Lower leg skin (tissue), 3 donors: Measurements from ENCODE around the gene RGPD3.

ENCODE experiments used
- POLR2A ChIP-seq, 2 donors: fragments of 450-650 bp; IDR thresholded peaks; one replicate each; pipeline ENCODE4 v1.6.1; 2016 to 2017; ENCODE audit warnings: antibody characterized with exemption in 2 of 2, mild to moderate bottlenecking in 1 of 2, moderate library complexity in 1 of 2
- TF ChIP-seq, protein P1 (sequence below), 3 donors: fragments of 450-650 bp; IDR thresholded peaks; one replicate each; pipeline ENCODE4 v1.5.1; 2016; ENCODE audit warnings: antibody characterized with exemption in 3 of 3, mild to moderate bottlenecking in 3 of 3, moderate library complexity in 2 of 3

DNA sequence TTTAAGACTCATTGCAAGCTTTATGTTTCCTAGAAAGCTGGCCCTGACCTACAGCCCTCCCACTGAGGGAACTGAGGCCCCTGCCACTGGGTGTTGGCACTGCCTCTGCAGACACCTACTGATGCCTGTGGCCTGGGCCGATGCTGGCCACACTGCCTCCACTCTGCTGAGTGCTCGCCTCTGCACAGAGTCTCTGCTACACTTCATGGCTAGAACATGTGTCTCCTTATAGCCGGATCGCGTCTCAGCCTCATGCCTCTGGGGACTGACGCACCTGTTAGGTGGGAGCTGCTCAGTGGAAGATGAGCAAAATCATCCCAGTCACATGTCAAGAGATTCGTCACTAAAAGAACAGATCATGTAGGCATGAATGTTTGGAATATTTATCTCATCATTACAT is 108.7 kb downstream of the RGPD3 start:
- TF ChIP-seq, protein P1, sequence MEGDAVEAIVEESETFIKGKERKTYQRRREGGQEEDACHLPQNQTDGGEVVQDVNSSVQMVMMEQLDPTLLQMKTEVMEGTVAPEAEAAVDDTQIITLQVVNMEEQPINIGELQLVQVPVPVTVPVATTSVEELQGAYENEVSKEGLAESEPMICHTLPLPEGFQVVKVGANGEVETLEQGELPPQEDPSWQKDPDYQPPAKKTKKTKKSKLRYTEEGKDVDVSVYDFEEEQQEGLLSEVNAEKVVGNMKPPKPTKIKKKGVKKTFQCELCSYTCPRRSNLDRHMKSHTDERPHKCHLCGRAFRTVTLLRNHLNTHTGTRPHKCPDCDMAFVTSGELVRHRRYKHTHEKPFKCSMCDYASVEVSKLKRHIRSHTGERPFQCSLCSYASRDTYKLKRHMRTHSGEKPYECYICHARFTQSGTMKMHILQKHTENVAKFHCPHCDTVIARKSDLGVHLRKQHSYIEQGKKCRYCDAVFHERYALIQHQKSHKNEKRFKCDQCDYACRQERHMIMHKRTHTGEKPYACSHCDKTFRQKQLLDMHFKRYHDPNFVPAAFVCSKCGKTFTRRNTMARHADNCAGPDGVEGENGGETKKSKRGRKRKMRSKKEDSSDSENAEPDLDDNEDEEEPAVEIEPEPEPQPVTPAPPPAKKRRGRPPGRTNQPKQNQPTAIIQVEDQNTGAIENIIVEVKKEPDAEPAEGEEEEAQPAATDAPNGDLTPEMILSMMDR (IDR thresholded peaks at IDR 0.05): no peak
- TF ChIP-seq POLR2A (IDR thresholded peaks at IDR 0.05): no peak
